Measurements from ENCODE around the gene COL5A1.

DNA sequence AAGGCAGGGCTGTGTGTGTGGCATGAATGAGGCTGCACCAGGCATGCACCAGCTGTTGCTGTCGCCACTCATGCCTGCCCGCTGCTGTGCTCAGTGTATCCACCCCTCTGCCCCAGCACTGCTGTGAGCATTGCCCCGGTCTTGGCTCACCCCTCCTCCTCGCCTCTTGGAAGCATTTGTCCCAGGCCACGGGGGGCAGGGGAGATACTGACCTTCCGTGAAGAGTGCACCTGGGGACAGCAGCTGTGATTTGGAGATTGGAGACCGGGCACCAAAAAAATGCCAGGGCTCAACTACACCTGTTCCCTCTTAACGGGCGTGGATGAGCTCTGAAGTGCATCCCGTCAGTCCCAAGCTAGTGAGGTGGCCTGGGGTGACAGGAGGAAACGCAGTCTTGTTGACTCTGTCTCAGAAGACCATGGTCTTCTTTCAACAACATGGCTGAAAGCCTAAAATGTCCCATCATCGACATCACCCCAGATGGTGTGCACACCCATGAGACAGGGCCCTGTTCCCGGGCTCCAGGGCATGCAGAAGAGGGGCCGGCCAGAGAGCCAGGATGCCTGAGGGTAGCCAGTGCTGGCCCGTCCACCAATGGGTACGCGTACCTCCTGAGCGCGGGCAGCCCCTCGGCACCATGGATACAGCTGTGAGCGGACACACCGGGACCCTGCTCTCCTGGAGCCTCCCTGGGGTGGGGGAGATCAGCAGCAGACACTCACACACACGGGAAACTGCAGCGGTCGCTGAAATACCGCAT is 115.8 kb downstream of the COL5A1 start:
- TF ChIP-seq, protein P1, sequence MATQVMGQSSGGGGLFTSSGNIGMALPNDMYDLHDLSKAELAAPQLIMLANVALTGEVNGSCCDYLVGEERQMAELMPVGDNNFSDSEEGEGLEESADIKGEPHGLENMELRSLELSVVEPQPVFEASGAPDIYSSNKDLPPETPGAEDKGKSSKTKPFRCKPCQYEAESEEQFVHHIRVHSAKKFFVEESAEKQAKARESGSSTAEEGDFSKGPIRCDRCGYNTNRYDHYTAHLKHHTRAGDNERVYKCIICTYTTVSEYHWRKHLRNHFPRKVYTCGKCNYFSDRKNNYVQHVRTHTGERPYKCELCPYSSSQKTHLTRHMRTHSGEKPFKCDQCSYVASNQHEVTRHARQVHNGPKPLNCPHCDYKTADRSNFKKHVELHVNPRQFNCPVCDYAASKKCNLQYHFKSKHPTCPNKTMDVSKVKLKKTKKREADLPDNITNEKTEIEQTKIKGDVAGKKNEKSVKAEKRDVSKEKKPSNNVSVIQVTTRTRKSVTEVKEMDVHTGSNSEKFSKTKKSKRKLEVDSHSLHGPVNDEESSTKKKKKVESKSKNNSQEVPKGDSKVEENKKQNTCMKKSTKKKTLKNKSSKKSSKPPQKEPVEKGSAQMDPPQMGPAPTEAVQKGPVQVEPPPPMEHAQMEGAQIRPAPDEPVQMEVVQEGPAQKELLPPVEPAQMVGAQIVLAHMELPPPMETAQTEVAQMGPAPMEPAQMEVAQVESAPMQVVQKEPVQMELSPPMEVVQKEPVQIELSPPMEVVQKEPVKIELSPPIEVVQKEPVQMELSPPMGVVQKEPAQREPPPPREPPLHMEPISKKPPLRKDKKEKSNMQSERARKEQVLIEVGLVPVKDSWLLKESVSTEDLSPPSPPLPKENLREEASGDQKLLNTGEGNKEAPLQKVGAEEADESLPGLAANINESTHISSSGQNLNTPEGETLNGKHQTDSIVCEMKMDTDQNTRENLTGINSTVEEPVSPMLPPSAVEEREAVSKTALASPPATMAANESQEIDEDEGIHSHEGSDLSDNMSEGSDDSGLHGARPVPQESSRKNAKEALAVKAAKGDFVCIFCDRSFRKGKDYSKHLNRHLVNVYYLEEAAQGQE (IDR thresholded peaks at IDR 0.05; ENCODE audit: insufficient read depth in 1 of 2, low read depth in 2 of 2, low read length in 2 of 2), result no peak
- TF ChIP-seq TAF1 (IDR thresholded peaks at IDR 0.05; ENCODE audit: borderline replicate concordance, insufficient read depth, low read length) (no peak), SIN3A (IDR thresholded peaks at IDR 0.05; ENCODE audit: borderline replicate concordance, insufficient read depth, low read length) (no peak), FOXP2 (optimal IDR thresholded peaks at IDR 0.05; ENCODE audit: borderline replicate concordance, extremely low read depth, extremely low read length, insufficient read depth) (no peak)

Data from PFSK-1 (cell line).